Breast epithelium (tissue), 3 donors: ENCODE measurements around the gene AKTIP.

ENCODE experiments used
- CTCF ChIP-seq, 3 donors: fragments of 450-650 bp; IDR thresholded peaks; one replicate each; pipeline ENCODE4 v1.5.1; 2016 to 2017; ENCODE audit warnings: antibody characterized with exemption in 3 of 3, mild to moderate bottlenecking in 3 of 3, moderate library complexity in 3 of 3
- POLR2A ChIP-seq: fragments of 450-650 bp; IDR thresholded peaks from one replicate; pipeline ENCODE4 v1.6.1; 2016; ENCODE audit warnings: antibody characterized with exemption, mild to moderate bottlenecking, moderate library complexity
- POLR2AphosphoS5 ChIP-seq, 3 donors: sonication (generic); formaldehyde crosslinking; IDR thresholded peaks; one replicate each; pipeline ENCODE4 v1.6.1; 2017; ENCODE audit warnings: antibody characterized with exemption in 3 of 3

GRCh38 chr16:53486230-53486629, 16.8 kb downstream of the AKTIP start:
- TF ChIP-seq CTCF (IDR thresholded peaks at IDR 0.05), result no peak
- no peak for TF ChIP-seq POLR2A
- TF ChIP-seq POLR2AphosphoS5 (IDR thresholded peaks at IDR 0.05), result no peak
